HepG2 (cell line): Measurements from ENCODE around the gene TRPC4AP. TPM values are rescaled to one million over a fixed set of nuclear protein-coding genes. Genes with fewer than 3 reads are reported as not detected.

Experiments
- ATAC-seq: fragments of 200-7000 bp; cut with Tn5 transposase; 3 replicates; pipeline ENCODE4 v1.9.1; 2020; ENCODE audit warnings: mild to moderate bottlenecking, moderate library complexity
- BruUV-seq: library from RNA; stranded (reverse); fragments of 400-500 nt; replicated peaks from 2 replicates; lab custom pipeline; 2021; lab: Mats Ljungman, UMichigan
- CTCF ChIA-PET: fragments of 300-600 bp; formaldehyde crosslinking; extraction: SDS; loops from one replicate; lab custom pipeline; 2021; ENCODE audit warnings: low total read pairs, inconsistent platforms, low intra/inter-chr PET ratio; lab: Yijun Ruan, JAX
- POLR2A ChIA-PET: fragments of 350-600 bp; sonication (Branson Sonifier 250); formaldehyde crosslinking; loops from one replicate; lab custom pipeline; 2020; ENCODE audit warnings: antibody characterized with exemption, inconsistent platforms; lab: Yijun Ruan, JAX
- DNase-seq: peaks from one replicate; pipeline ENCODE4 v3.0.0-alpha.2; 2015; ENCODE audit warnings: low spot score
- FAIRE-seq: peaks from 3 replicates; lab custom pipeline; 2011; peaks lifted over from hg19 to GRCh38; lab: Jason Lieb, UNC
- H2AFZ ChIP-seq: one replicate; pipeline ENCODE4 v1.6.1; 2011; ENCODE audit warnings: low read length, inconsistent platforms
- H3K27ac ChIP-seq: fragments of 300-600 bp; 3 replicates; pipeline ENCODE4 v1.8.0; 2011; ENCODE audit warnings: mixed run types, mild to moderate bottlenecking, mixed read lengths, low read length, inconsistent platforms; ENCODE audit not compliant: insufficient read depth; ENCODE audit errors: extremely low read length
- H3K27me3 ChIP-seq, 2 experiments: fragments of 200-600 bp in 1 of 2; 2 replicates in 1 of 2; 3 replicates in 1 of 2; pipeline versions ENCODE4 v1.6.0 to v1.8.0; 2011; ENCODE audit warnings: low read length in 2 of 2, mild to moderate bottlenecking in 2 of 2, moderate library complexity in 2 of 2, inconsistent platforms in 1 of 2; ENCODE audit not compliant: insufficient read depth in 2 of 2, control insufficient read depth in 1 of 2
- H3K36me3 ChIP-seq, 2 experiments: fragments of 200-600 bp in 1 of 2; replicated peaks in 1 of 2; 2 replicates in 1 of 2; 3 replicates in 1 of 2; pipeline versions ENCODE4 v1.5.1 to v1.8.0; 2011; ENCODE audit warnings: low read length in 2 of 2, inconsistent platforms in 1 of 2; ENCODE audit not compliant: insufficient read depth in 2 of 2, control insufficient read depth in 1 of 2
- H3K4me1 ChIP-seq: 2 replicates; pipeline ENCODE4 v1.5.1; 2012; ENCODE audit warnings: low read length, inconsistent platforms; ENCODE audit not compliant: insufficient read depth
- H3K4me2 ChIP-seq: 2 replicates; pipeline ENCODE4 v1.6.0; 2011; ENCODE audit warnings: low read depth, low read length, inconsistent platforms
- H3K4me3 ChIP-seq, 3 experiments: fragments of 200-600 bp in 1 of 3; sonication (generic), shearing (Covaris generic) in 1 of 3; replicated peaks in 1 of 3; 2 replicates each; pipeline ENCODE4 v1.5.1; 2011 to 2016; ENCODE audit warnings: low read length in 3 of 3, inconsistent platforms in 2 of 3, low read depth in 2 of 3, mild to moderate bottlenecking in 2 of 3, control low read depth in 1 of 3, mixed read lengths in 1 of 3; ENCODE audit not compliant: insufficient read depth in 1 of 3
- H3K79me2 ChIP-seq: one replicate; pipeline ENCODE4 v1.6.1; 2011; ENCODE audit warnings: low read length, inconsistent platforms; ENCODE audit not compliant: insufficient read depth
- H3K9ac ChIP-seq: 2 replicates; pipeline ENCODE4 v1.6.0; 2011; ENCODE audit warnings: mild to moderate bottlenecking, low read depth, low read length, inconsistent platforms; ENCODE audit not compliant: insufficient read depth
- H3K9me3 ChIP-seq: 2 replicates; pipeline ENCODE4 v1.5.1; 2012; ENCODE audit warnings: mild to moderate bottlenecking, low read length
- H4K20me1 ChIP-seq: 2 replicates; pipeline ENCODE4 v1.6.0; 2011; ENCODE audit warnings: inconsistent platforms, mild to moderate bottlenecking, low read length, moderate library complexity; ENCODE audit not compliant: insufficient read depth
- AGO2 ChIP-seq: fragments of 200-400 bp; formaldehyde crosslinking; optimal IDR thresholded peaks from 2 replicates; pipeline ENCODE3; 2017; ENCODE audit warnings: mild to moderate bottlenecking, low read depth, low read length, moderate library complexity
- CC2D1A ChIP-seq: sonication (generic); formaldehyde crosslinking; IDR thresholded peaks from 2 replicates; pipeline ENCODE4 v1.8.1; 2023; ENCODE audit warnings: mild to moderate bottlenecking, missing genetic modification reagents
- CENPT ChIP-seq: sonication (generic); formaldehyde crosslinking; IDR thresholded peaks from 2 replicates; pipeline ENCODE4 v1.8.0; 2022; ENCODE audit warnings: low read depth, mild to moderate bottlenecking, moderate library complexity, missing genetic modification reagents
- CHD2 ChIP-seq: IDR thresholded peaks from 2 replicates; pipeline ENCODE4 v1.6.1; 2011; ENCODE audit warnings: low read depth, low read length, improper control_type of control experiment
- HNRNPLL ChIP-seq: fragments of 200-400 bp; formaldehyde crosslinking; IDR thresholded peaks from 2 replicates; pipeline ENCODE4 v1.6.1; 2017; ENCODE audit warnings: mild to moderate bottlenecking, low read depth, low read length; ENCODE audit not compliant: poor library complexity, severe bottlenecking
- HOXA3 ChIP-seq: sonication (generic); formaldehyde crosslinking; IDR thresholded peaks from 2 replicates; pipeline ENCODE4 v1.5.0; 2020; ENCODE audit warnings: missing genetic modification reagents
- NRL ChIP-seq: sonication (generic); formaldehyde crosslinking; IDR thresholded peaks from 2 replicates; pipeline ENCODE4 v1.5.0; 2020; ENCODE audit warnings: missing genetic modification reagents, mild to moderate bottlenecking, moderate library complexity, borderline replicate concordance
- SPEN ChIP-seq: sonication (generic); formaldehyde crosslinking; IDR thresholded peaks from 2 replicates; pipeline ENCODE4 v1.5.1; 2020; ENCODE audit warnings: low read depth, mild to moderate bottlenecking, missing genetic modification reagents
- SRSF1 ChIP-seq: fragments of 200-400 bp; formaldehyde crosslinking; optimal IDR thresholded peaks from 2 replicates; pipeline ENCODE3; 2017; ENCODE audit warnings: mild to moderate bottlenecking, low read depth, low read length, moderate library complexity
- TAF15 ChIP-seq: fragments of 200-400 bp; formaldehyde crosslinking; IDR thresholded peaks from one replicate; pipeline ENCODE4 v1.6.1; 2018; ENCODE audit warnings: mild to moderate bottlenecking, low read depth, low read length; ENCODE audit not compliant: poor library complexity, severe bottlenecking
- ZNF333 ChIP-seq: sonication (generic); formaldehyde crosslinking; IDR thresholded peaks from 2 replicates; pipeline ENCODE4 v1.4.0; 2020; ENCODE audit warnings: mild to moderate bottlenecking, missing genetic modification reagents, borderline replicate concordance
- ZNF431 ChIP-seq: sonication (generic); formaldehyde crosslinking; IDR thresholded peaks from 2 replicates; pipeline ENCODE4 v1.9.0; 2022; ENCODE audit warnings: missing genetic modification reagents, low read depth, mild to moderate bottlenecking, borderline replicate concordance
- ZNF546 ChIP-seq: sonication (generic); formaldehyde crosslinking; conservative IDR thresholded peaks from 2 replicates; pipeline ENCODE4 v1.8.1; 2023; ENCODE audit warnings: mild to moderate bottlenecking, missing genetic modification reagents
- ZNF552 ChIP-seq: sonication (generic); formaldehyde crosslinking; IDR thresholded peaks from 2 replicates; pipeline ENCODE4 v1.9.0; 2022; ENCODE audit warnings: missing genetic modification reagents, mild to moderate bottlenecking, borderline replicate concordance
- WGBS: methylation state at CpG from one replicate; pipeline ENCODE4 v1.1.6; 2017; ENCODE audit warnings: low lambda C conversion rate; 5-methylcytosine and 5-hydroxymethylcytosine counted together
- in situ Hi-C: cut with HindIII; loops from 2 replicates; pipeline ENCODE4 v1.10.0; 2017; ENCODE audit warnings: low pct_unique_long_range_greater_than_20kb; ENCODE audit not compliant: extremely low pct_ligation_motif_present
- intact Hi-C: fragments of 100-400 bp; cut with micrococcal nuclease; formaldehyde crosslinking; loops from one replicate; pipeline ENCODE4 v1.10.0; 2022; ENCODE audit not compliant: unreplicated experiment
- polyA plus RNA-seq, 8 experiments: library from polyadenylated mRNA; depleted of rRNA in 3 of 8; stranded (reverse) in 7 of 8; unstranded in 1 of 8; fragments of >200 nt; fragmentation: Illumina TruSeq in 4 of 8; extraction: Trizol in 4 of 8; gene quantifications; 2 replicates each; pipeline versions ENCODE4 v1.2.1 to v1.2.3, GENCODE V29; 2011 to 2016; ENCODE audit warnings: low read depth in 4 of 8, missing spikeins in 1 of 8, mixed read lengths in 1 of 8; ENCODE audit not compliant: insufficient read depth in 1 of 8
- total RNA-seq, 5 experiments: library from RNA; depleted of rRNA; stranded (reverse); fragments of >200 nt; fragmentation: Illumina TruSeq; extraction: Trizol; gene quantifications; 2 replicates each; pipeline ENCODE4 v1.2.3, GENCODE V29; 2016; ENCODE audit warnings: low read depth in 1 of 5
- TF ChIP-seq, protein P1 (sequence below): IDR thresholded peaks from 2 replicates; pipeline ENCODE4 v1.6.1; 2016; ENCODE audit warnings: control low read depth
- TF ChIP-seq, protein P2 (sequence below): sonication (generic); formaldehyde crosslinking; IDR thresholded peaks from 2 replicates; pipeline ENCODE4 v1.4.0; 2020; ENCODE audit warnings: missing genetic modification reagents; ENCODE audit errors: not compliant biosample characterization
- TF ChIP-seq, protein P3 (sequence below): sonication (generic); formaldehyde crosslinking; IDR thresholded peaks from 2 replicates; pipeline ENCODE4 v1.4.0; 2020; ENCODE audit warnings: mild to moderate bottlenecking, missing genetic modification reagents
- TF ChIP-seq, protein P4 (sequence below): sonication (generic); formaldehyde crosslinking; IDR thresholded peaks from 2 replicates; pipeline ENCODE4 v1.4.0; 2020; ENCODE audit warnings: missing genetic modification reagents, borderline replicate concordance

Gene TRPC4AP
- total and polyA plus RNA-seq, 2 of the 13 experiments (the other 11 are each of a cell fraction or from before 2014, with no cell fraction given) = 136 to 137 TPM

DNA sequence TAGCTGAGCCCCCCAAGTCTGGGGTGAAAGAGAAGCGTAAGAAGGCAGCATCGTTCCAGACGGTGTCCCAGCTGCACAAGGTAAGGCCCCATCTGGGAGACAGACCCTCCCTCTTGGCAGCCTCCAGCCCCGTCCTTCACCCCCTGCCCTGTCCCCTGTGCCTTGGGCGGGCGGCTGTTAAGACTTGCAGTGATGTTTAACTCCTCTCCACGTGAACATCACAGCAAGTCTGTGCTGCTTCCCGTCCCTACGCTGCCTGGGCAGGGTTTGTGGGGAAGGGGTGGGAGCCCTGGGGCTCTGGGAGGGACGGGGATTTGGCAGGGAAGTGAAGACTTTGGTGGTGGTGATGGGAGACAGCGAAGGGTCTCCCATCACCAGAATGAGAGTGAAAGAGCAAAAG, 102.4 kb downstream of the TRPC4AP start (continued):
- TF ChIP-seq, protein P1, sequence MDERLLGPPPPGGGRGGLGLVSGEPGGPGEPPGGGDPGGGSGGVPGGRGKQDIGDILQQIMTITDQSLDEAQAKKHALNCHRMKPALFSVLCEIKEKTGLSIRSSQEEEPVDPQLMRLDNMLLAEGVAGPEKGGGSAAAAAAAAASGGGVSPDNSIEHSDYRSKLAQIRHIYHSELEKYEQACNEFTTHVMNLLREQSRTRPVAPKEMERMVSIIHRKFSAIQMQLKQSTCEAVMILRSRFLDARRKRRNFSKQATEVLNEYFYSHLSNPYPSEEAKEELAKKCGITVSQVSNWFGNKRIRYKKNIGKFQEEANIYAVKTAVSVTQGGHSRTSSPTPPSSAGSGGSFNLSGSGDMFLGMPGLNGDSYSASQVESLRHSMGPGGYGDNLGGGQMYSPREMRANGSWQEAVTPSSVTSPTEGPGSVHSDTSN = no peak
- no peak for TF ChIP-seq HOXA3 (CRISPR knock-in tag)
- TF ChIP-seq TAF15 = no peak
- TF ChIP-seq CHD2 = no peak
- TF ChIP-seq, all 625 proteins: peak for 7

DNA sequence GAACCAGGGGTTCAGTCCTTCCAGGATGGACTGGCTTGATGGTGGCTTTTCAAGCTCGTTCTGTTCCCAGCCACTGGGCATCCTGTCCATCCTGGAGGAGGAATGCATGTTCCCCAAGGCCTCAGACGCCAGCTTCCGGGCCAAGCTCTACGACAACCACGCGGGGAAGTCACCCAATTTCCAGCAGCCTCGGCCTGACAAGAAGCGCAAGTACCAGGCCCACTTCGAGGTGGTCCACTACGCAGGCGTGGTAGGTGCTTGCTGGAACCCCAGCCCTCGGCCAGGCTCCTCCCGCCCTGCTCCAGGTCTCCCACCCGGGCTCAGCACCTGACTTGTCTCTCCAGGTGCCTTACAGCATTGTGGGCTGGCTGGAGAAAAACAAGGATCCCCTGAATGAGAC, 102.9 kb downstream of the TRPC4AP start:
- FAIRE-seq = no peak
- no TSS peak for BruUV-seq
- TF ChIP-seq CC2D1A (CRISPR knock-in tag) (no peak), ZNF546 (0 out of 2 replicates have a peak, but pooled peaks have one; percentile 38), NRL (CRISPR knock-in tag) (0 out of 2 replicates have a peak, but pooled peaks have one; percentile 28), ZNF333 (CRISPR knock-in tag) (0 out of 2 replicates have a peak, but pooled peaks have one; percentile 44), ZNF552 (no peak), SRSF1 (peak; percentile 41), AGO2 (peak; percentile 60), SPEN (CRISPR knock-in tag) (no peak), CENPT (CRISPR knock-in tag) (no peak), ZNF431 (CRISPR knock-in tag) (no peak), HNRNPLL (no peak)
- TF ChIP-seq, protein P2, sequence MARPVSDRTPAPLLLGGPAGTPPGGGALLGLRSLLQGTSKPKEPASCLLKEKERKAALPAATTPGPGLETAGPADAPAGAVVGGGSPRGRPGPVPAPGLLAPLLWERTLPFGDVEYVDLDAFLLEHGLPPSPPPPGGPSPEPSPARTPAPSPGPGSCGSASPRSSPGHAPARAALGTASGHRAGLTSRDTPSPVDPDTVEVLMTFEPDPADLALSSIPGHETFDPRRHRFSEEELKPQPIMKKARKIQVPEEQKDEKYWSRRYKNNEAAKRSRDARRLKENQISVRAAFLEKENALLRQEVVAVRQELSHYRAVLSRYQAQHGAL (CRISPR knock-in tag) = no peak
- TF ChIP-seq, protein P3, sequence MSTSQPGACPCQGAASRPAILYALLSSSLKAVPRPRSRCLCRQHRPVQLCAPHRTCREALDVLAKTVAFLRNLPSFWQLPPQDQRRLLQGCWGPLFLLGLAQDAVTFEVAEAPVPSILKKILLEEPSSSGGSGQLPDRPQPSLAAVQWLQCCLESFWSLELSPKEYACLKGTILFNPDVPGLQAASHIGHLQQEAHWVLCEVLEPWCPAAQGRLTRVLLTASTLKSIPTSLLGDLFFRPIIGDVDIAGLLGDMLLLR (CRISPR knock-in tag) = 0 out of 2 replicates have a peak, but pooled peaks have one; percentile 24
- TF ChIP-seq, protein P4, sequence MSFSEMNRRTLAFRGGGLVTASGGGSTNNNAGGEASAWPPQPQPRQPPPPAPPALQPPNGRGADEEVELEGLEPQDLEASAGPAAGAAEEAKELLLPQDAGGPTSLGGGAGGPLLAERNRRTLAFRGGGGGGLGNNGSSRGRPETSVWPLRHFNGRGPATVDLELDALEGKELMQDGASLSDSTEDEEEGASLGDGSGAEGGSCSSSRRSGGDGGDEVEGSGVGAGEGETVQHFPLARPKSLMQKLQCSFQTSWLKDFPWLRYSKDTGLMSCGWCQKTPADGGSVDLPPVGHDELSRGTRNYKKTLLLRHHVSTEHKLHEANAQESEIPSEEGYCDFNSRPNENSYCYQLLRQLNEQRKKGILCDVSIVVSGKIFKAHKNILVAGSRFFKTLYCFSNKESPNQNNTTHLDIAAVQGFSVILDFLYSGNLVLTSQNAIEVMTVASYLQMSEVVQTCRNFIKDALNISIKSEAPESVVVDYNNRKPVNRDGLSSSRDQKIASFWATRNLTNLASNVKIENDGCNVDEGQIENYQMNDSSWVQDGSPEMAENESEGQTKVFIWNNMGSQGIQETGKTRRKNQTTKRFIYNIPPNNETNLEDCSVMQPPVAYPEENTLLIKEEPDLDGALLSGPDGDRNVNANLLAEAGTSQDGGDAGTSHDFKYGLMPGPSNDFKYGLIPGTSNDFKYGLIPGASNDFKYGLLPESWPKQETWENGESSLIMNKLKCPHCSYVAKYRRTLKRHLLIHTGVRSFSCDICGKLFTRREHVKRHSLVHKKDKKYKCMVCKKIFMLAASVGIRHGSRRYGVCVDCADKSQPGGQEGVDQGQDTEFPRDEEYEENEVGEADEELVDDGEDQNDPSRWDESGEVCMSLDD (CRISPR knock-in tag) = no peak

More for the DNA sequence above, 102.9 kb downstream of the TRPC4AP start:
- Histone ChIP-seq H4K20me1 (no peaks in the 10 kb centered on the region), H3K4me2 (no peak overlapping the region), H3K4me1 (peaks cover 22% of the 10 kb centered on the region), H3K27ac (no peak overlapping the region), H3K9me3 (no peaks in the 10 kb centered on the region), H3K79me2 (no peaks in the 10 kb centered on the region), H3K27me3 (peaks cover 16 to 28% of the 10 kb centered on the region in 2 experiments), H3K4me3 (no peak overlapping the region), H3K36me3 (no peaks in the 10 kb centered on the region), H3K9ac (no peak overlapping the region), H2AFZ (no peak overlapping the region)
- ChIA-PET POLR2A (interaction anchor here (1.5 kb wide), 1 partner anchor 35 kb away, joined by 3 read pairs; no protein-coding TSS in a partner anchor), CTCF (no interaction called here)
- no peak for DNase-seq
- 74% methylated on average over 14 of the region's 14 CpGs for WGBS
- intact Hi-C loops = no loop called here
- in situ Hi-C loops = no loop called here
- no peak for ATAC-seq
